Upper lobe of left lung (tissue), 6 donors: ENCODE data around the gene PPTC7. TPM values are rescaled to one million over a fixed set of nuclear protein-coding genes. Genes with fewer than 3 reads are reported as not detected.

Source experiments
- ATAC-seq, 2 donors: fragments of 200-7000 bp; cut with Tn5 transposase; one replicate each; pipeline ENCODE4 v1.9.1; 2022; ENCODE audit warnings: mild to moderate bottlenecking in 2 of 2, moderate library complexity in 2 of 2; ENCODE audit not compliant: low FRiP score in 2 of 2
- DNase-seq, 2 donors: peaks; one replicate each; pipeline ENCODE4 v3.0.0-alpha.2; 2019 to 2020
- H3K27ac ChIP-seq, 4 donors: fragments of 200-600 bp; sonication (generic); one replicate each; pipeline ENCODE4 v1.5.1; 2016 to 2019
- H3K27me3 ChIP-seq, 4 donors: fragments of 200-600 bp; sonication (generic); one replicate each; pipeline ENCODE4 v1.5.1; 2017 to 2019
- H3K36me3 ChIP-seq, 4 donors: fragments of 200-600 bp; sonication (generic); one replicate each; pipeline ENCODE4 v1.5.1; 2016 to 2019
- H3K4me1 ChIP-seq, 4 donors: fragments of 200-600 bp; sonication (generic); one replicate each; pipeline ENCODE4 v1.5.1; 2018 to 2019
- H3K4me3 ChIP-seq, 4 donors: fragments of 200-600 bp; sonication (generic); one replicate each; pipeline ENCODE4 v1.5.1; 2017 to 2019; ENCODE audit warnings: mild to moderate bottlenecking in 2 of 4, moderate library complexity in 1 of 4
- H3K9me3 ChIP-seq, 4 donors: fragments of 200-600 bp; sonication (generic); one replicate each; pipeline ENCODE4 v1.5.1; 2018 to 2019
- CTCF ChIP-seq, 6 experiments: fragments of 450-650 bp in 4 of 6; fragments of 200-600 bp in 2 of 6; sonication (generic) in 2 of 6; IDR thresholded peaks; one replicate each; pipeline ENCODE4 v1.5.1; 2016 to 2019; ENCODE audit warnings: antibody characterized with exemption in 6 of 6
- EP300 ChIP-seq, 4 donors: sonication (generic); formaldehyde crosslinking; IDR thresholded peaks; one replicate each; pipeline ENCODE4 v1.5.1; 2017; ENCODE audit warnings: antibody characterized with exemption in 4 of 4, control low read depth in 2 of 4
- POLR2A ChIP-seq, 4 donors: fragments of 450-650 bp; IDR thresholded peaks; one replicate each; pipeline ENCODE4 v1.5.1; 2016 to 2017; ENCODE audit warnings: antibody characterized with exemption in 4 of 4, mild to moderate bottlenecking in 2 of 4
- POLR2AphosphoS5 ChIP-seq, 2 donors: sonication (generic); formaldehyde crosslinking; IDR thresholded peaks; one replicate each; pipeline ENCODE4 v1.5.1; 2017; ENCODE audit warnings: antibody characterized with exemption in 2 of 2
- WGBS, 2 donors: methylation state at CpG; one replicate each; pipeline ENCODE4 v1.1.5; 2017 to 2018; 5-methylcytosine and 5-hydroxymethylcytosine counted together
- total RNA-seq, 6 donors: library from RNA; depleted of rRNA in 4 of 6; stranded (reverse); fragments of >200 nt in 4 of 6; gene quantifications; one replicate each; pipeline versions ENCODE4 v1.1.0 to v1.2.1, GENCODE V29; 2016 to 2021
- donor health status: DM: no; HTN: no; CAD: no; lungs with moderate emphysema.
- donor health status: DM: no; HTN: yes; CAD: no; lungs with severe emphysema.

The PPTC7 gene
- total RNA-seq, 6 donors from 2014 or later, result 22.0 to 40.8 (median 25.2) TPM

GRCh38 chr12:110543965-110544364 is 39.2 kb downstream of the PPTC7 start:
- peaks cover 21 to 51% (median 44%) of the 10 kb centered on the region in 4 donors for H3K4me1 ChIP-seq
- 88 to 89% methylated on average over 4 of the region's 4 CpGs for WGBS, 2 donors
- DNase-seq (no peak), ATAC-seq (no peak)
- no peaks in the 10 kb centered on the region for H3K27me3 ChIP-seq
- H3K27ac ChIP-seq, result peak overlapping the region; percentile 45 to 78 (median 70)
- H3K9me3 ChIP-seq, result no peaks in the 10 kb centered on the region
- no peak for TF ChIP-seq POLR2AphosphoS5 (IDR thresholded peaks at IDR 0.05)
- H3K36me3 ChIP-seq, result peaks cover 0 to 12% (median 9%) of the 10 kb centered on the region in 4 donors
- no peak overlapping the region for H3K4me3 ChIP-seq

GRCh38 chr12:110543252-110543959 is 39.7 kb downstream of the PPTC7 start:
- H3K27me3 ChIP-seq, result no peaks in the 10 kb centered on the region
- TF ChIP-seq EP300 (IDR thresholded peaks at IDR 0.05) (peak in 1 of 4 donors; percentile 81), POLR2AphosphoS5 (IDR thresholded peaks at IDR 0.05) (peak in 1 of 2 donors; percentile 67), CTCF (IDR thresholded peaks at IDR 0.05) (no peak)
- H3K9me3 ChIP-seq, result no peaks in the 10 kb centered on the region
- WGBS, 2 donors, result 55 to 57% methylated on average over 7 of the region's 7 CpGs
- DNase-seq, result peak in 1 of 2 donors; percentile 90
- no peak overlapping the region for H3K4me3 ChIP-seq
- H3K36me3 ChIP-seq, result peaks cover 0 to 18% (median 11%) of the 10 kb centered on the region in 4 donors
- H3K27ac ChIP-seq, result peak overlapping the region; percentile 45 to 78 (median 70)
- peak; percentile 90 to 91 for ATAC-seq
- H3K4me1 ChIP-seq, result peaks cover 21 to 53% (median 44%) of the 10 kb centered on the region in 4 donors

- TF ChIP-seq POLR2A (IDR thresholded peaks at IDR 0.05) (no peak), POLR2AphosphoS5 (IDR thresholded peaks at IDR 0.05) (no peak), CTCF (IDR thresholded peaks at IDR 0.05) (no peak)
- peaks cover 6 to 31% (median 29%) of the 10 kb centered on the region in 4 donors for H3K4me1 ChIP-seq
- no peak overlapping the region for H3K27ac ChIP-seq
- 88 to 94% methylated on average over 8 of the region's 8 CpGs for WGBS, 2 donors
- no peak overlapping the region for H3K4me3 ChIP-seq
- H3K36me3 ChIP-seq, result peaks cover 7 to 49% (median 28%) of the 10 kb centered on the region in 4 donors
- H3K9me3 ChIP-seq, result no peaks in the 10 kb centered on the region
- no peaks in the 10 kb centered on the region for H3K27me3 ChIP-seq
- DNase-seq (no peak), ATAC-seq (no peak)
Observed at GRCh38 chr12:110540048-110540447, 43.1 kb downstream of the PPTC7 start.

GRCh38 chr12:110538869-110539622 is 44.1 kb downstream of the PPTC7 start:
- peaks cover 7 to 49% (median 26%) of the 10 kb centered on the region in 4 donors for H3K36me3 ChIP-seq
- no peaks in the 10 kb centered on the region for H3K27me3 ChIP-seq
- DNase-seq, result no peak
- H3K9me3 ChIP-seq, result no peaks in the 10 kb centered on the region
- no peak overlapping the region for H3K4me3 ChIP-seq
- 87 to 93% methylated on average over 5 of the region's 5 CpGs for WGBS, 2 donors
- peaks cover 6 to 27% (median 19%) of the 10 kb centered on the region in 4 donors for H3K4me1 ChIP-seq
- ATAC-seq, result no peak
- no peak for TF ChIP-seq POLR2A (IDR thresholded peaks at IDR 0.05)
- TF ChIP-seq CTCF (IDR thresholded peaks at IDR 0.05), result no peak
- peak overlapping the region in 1 of 4 donors; percentile 16 for H3K27ac ChIP-seq

- no peak overlapping the region for H3K4me3 ChIP-seq
Observed at GRCh38 chr12:110537605-110538409, 45.3 kb downstream of the PPTC7 start.

More at GRCh38 chr12:110537605-110538409, 45.3 kb downstream of the PPTC7 start:
- no peaks in the 10 kb centered on the region for H3K27me3 ChIP-seq
- peak overlapping the region; percentile 13 to 40 (median 20) for H3K27ac ChIP-seq
- TF ChIP-seq EP300 (IDR thresholded peaks at IDR 0.05) (no peak), CTCF (IDR thresholded peaks at IDR 0.05) (no peak), POLR2AphosphoS5 (IDR thresholded peaks at IDR 0.05) (peak in 1 of 2 donors; percentile 9)
- WGBS, 2 donors, result 58 to 81% methylated on average over 8 to 9 of the region's 9 CpGs
- peak in 1 of 2 donors; percentile 84 for DNase-seq
- H3K4me1 ChIP-seq, result peaks cover 2 to 15% (median 9%) of the 10 kb centered on the region in 4 donors
- peak; percentile 32 to 86 for ATAC-seq
- peaks cover 7 to 49% (median 26%) of the 10 kb centered on the region in 4 donors for H3K36me3 ChIP-seq
- H3K9me3 ChIP-seq, result no peaks in the 10 kb centered on the region
